IPS DF 4.7 (cell line): Measurements from ENCODE around the gene H3-3A.
"Not testable (repeated sequence)": the region's sequence is repeated elsewhere in the genome, so short reads cannot be mapped to it uniquely, and the experiment has no call there.

Experiments used
- DNase-seq: peaks from one replicate; pipeline ENCODE4 v3.0.0-alpha.2; 2013; ENCODE audit warnings: low spot score; ENCODE audit errors: extremely low read depth

The H3-3A gene

GRCh38 chr1:226083302-226084101 lies 21.0 kb downstream of the H3-3A start:
- no peak for DNase-seq

- no peak for DNase-seq
These were observed 23.3 kb downstream of the H3-3A start for GRCh38 chr1:226085675-226086285.

DNA sequence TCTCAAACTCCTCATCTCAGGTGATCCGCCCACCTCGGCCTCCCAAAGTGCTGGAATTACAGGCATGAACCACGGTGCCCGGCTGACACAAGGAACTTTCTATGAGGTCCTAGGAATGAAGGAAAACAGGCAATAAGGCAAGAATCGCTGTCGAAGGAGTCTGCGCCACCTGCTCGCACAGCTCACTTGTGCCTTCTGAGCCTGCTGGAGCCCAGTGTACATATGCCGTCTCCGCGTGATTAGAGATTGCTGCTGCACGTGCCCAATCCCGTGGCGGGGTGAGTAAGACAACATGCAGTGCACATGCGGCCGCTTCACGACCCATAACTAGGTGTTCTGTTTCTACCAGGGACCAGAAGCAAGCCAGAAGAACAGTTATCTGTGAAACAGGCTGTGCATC lies 24.3 kb downstream of the H3-3A start:
- DNase-seq = no peak

- DNase-seq = no peak
These were observed 28.9 kb downstream of the H3-3A start for GRCh38 chr1:226091461-226091860.

GRCh38 chr1:226092048-226092820 lies 29.7 kb downstream of the H3-3A start:
- DNase-seq = not testable (repeated sequence)

GRCh38 chr1:226092965-226093364 lies 30.4 kb downstream of the H3-3A start:
- DNase-seq = no peak

GRCh38 chr1:226093621-226094020 lies 31.1 kb downstream of the H3-3A start:
- no peak for DNase-seq

- DNase-seq = no peak
These were observed 31.9 kb downstream of the H3-3A start for GRCh38 chr1:226094451-226094850.

DNA sequence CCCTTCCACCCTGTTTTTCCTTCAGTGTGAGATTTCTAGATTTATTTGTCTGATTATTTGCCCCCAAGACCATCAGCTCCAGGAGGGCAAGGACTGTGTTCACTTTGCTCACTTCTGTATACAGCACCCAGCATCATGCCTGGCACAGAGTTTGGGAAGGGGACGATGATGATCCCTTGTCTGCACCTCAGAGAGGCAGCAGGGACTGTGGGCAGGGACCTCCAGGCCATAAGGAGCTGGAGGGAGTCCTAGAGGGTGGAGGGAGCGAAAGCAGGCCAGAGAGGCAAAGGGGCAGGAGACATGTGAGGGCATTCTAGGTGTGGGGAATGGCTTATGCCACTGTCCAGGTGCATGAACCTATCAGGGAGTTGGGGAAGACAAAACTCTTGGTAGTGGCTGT lies 32.8 kb downstream of the H3-3A start:
- DNase-seq = no peak

DNA sequence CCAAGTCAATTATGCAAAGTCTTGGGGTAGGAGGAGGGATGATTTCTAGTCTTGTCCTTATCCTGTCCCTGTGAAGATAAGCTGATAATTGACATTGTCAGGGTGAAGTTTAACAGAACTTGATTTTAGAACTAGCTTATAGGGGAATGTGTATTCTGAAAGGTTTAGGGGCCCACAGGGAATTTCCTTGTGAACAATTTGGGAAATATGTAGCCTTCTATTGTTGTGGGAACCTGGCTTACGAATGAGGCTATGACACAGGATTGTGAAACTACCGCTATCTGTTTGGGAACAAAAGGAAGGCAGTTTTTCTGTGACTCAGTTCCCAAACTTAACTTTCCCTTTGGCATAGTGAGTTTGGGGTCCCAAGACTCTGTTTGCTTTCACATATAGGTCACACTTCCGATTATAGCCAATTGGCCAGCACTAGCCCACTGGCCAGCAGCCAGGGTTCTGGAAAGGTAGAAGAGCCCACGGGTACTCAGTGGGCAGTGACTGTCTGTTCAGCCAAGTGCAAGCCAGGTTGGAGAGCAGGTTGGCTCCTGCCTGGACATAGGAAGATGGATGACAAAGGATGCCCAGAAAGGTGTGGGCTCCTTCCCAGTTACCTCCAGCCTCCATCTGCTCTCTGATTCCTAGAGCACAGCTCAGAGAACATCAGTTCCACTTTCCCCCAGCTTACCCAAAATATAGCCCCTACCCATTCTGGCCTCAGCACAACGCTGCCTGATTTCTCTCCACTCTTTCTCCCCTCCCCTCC lies 35.5 kb downstream of the H3-3A start:
- no peak for DNase-seq

- no peak for DNase-seq
These were observed 36.6 kb downstream of the H3-3A start for GRCh38 chr1:226098870-226099835.

DNA sequence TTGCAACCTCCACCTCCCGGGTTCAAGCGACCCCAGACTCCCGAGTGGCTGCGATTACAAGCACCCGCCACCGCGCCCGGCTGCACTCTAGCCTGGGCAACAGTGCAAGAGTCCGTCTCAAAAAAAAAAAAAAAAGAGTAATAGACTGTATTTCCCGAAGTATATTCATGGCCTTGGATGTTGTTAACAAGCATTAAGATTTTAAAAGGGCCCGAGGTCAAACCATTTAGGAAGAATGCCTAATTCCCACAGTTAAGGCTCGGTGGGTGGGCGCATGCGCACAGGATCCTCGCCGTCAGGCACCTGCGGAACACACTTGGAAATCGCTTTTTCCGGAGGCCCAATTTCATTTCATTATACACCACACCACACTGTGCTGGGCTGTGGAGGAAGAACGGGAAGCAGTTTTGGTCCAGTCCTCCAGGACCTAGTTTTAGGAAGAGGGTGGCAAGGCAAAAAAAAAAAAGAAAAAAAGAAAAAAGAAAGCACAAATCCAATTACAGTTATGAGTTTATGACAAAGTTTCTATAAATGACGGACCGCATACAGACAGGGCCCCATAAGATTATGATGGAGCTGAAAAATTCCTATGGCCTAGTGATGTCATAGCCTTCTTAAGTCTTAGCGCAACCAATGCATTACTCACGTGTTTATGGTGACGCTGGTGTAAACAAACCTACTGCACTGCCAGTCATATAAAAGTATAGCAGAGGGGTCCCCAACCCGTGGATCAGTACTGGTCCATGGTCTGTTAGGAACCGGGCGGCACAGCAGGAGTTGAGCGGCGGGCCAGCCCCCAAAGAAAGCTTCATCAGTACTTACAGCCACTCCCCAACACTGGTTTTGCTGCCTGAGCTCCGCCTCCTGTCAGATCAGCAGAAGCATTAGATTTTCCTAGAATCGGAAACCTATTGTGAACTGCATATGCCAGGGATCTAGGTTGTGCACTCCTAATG lies 38.2 kb downstream of the H3-3A start:
- DNase-seq = no peak

- no peak for DNase-seq
These were observed 42.2 kb downstream of the H3-3A start for GRCh38 chr1:226104671-226105121.

GRCh38 chr1:226107471-226108460 lies 45.2 kb downstream of the H3-3A start:
- DNase-seq = no peak

DNA sequence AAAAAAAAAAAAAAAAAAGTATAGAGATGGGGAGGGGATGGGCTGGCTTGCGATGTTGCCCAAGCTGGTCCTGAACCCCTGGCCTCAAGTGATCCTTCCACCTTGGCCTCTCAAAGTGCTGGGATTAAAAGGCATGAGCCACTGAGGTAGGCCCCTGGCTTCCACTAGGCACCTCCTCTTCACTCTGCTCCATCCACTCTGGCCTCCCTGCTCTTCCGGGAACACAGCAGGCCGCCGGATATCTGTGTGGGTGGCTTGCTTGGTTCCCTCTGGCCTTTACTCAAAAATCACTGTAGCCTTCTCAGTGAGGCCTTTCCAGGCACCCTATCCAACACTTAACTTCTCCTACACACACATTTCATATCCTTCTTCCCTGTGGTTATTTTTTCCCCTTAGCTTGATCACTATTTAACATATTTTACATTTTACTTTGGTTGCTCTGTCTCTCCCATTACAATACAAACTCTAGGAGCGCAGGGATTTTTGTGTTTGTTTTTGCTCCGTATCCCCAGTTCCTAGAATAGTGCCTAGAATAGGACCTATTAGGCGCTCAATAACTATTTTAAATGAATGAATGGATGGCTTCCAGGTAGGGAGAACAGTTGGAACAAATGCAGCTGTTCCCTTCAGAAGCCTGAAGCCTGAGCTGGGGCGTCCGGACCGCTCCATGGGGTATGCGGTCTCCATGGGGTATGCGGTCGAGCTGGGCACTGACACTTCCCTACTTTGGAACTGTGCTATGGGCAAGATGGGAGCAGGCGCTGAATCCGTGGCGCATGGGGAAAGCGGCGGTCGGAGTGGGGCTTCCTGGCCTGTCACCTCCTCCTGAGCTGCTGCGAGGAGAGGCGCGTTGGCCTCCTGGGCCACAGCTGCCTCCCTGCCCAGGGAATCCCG lies 46.7 kb downstream of the H3-3A start:
- DNase-seq = no peak

- no peak for DNase-seq
These were observed 47.3 kb downstream of the H3-3A start for GRCh38 chr1:226109829-226110248.
